Kidney (tissue), 14 donors: Measurements from ENCODE around the gene ZNF506. TPM values are rescaled to one million over a fixed set of nuclear protein-coding genes. Genes with fewer than 3 reads are reported as not detected.
"Not testable (repeated sequence)": the region's sequence is repeated elsewhere in the genome, so short reads cannot be mapped to it uniquely, and the experiment has no call there.

Source experiments
- DNase-seq, 5 donors: peaks; one replicate each; pipeline ENCODE4 v3.0.0-alpha.2; 2013 to 2020
- FAIRE-seq: peaks from 2 replicates; lab custom pipeline; 2012; peaks lifted over from hg19 to GRCh38; lab: Jason Lieb, UNC
- H3K27ac ChIP-seq, 2 donors: one replicate each; pipeline ENCODE4 v1.7.0; 2013; ENCODE audit warnings: low read depth in 2 of 2, low read length in 2 of 2, inconsistent platforms in 1 of 2
- H3K27me3 ChIP-seq: one replicate; pipeline ENCODE4 v1.7.1; 2013; ENCODE audit warnings: low read length, inconsistent platforms; ENCODE audit not compliant: control insufficient read depth, insufficient read depth
- H3K36me3 ChIP-seq, 3 donors: one replicate each; pipeline versions ENCODE4 v1.7.0 to v1.7.1; 2013; ENCODE audit warnings: low read length in 3 of 3, control low read depth in 1 of 3, inconsistent platforms in 1 of 3; ENCODE audit not compliant: insufficient read depth in 3 of 3, control insufficient read depth in 2 of 3
- H3K4me1 ChIP-seq, 3 donors: one replicate each; pipeline versions ENCODE4 v1.7.0 to v1.7.1; 2013; ENCODE audit warnings: low read length in 3 of 3, inconsistent platforms in 1 of 3, low read depth in 1 of 3; ENCODE audit not compliant: control insufficient read depth in 2 of 3, insufficient read depth in 2 of 3
- H3K4me3 ChIP-seq, 3 donors: one replicate each; pipeline versions ENCODE4 v1.7.0 to v1.8.1; 2013; ENCODE audit warnings: low read length in 3 of 3, control low read depth in 1 of 3, inconsistent platforms in 1 of 3
- H3K9ac ChIP-seq, 3 donors: one replicate each; pipeline versions ENCODE4 v1.7.0 to v1.7.1; 2013; ENCODE audit warnings: low read length in 3 of 3, control low read depth in 1 of 3, inconsistent platforms in 1 of 3
- H3K9me3 ChIP-seq, 3 donors: one replicate each; pipeline versions ENCODE4 v1.7.0 to v1.7.1; 2013; ENCODE audit warnings: low read length in 3 of 3, control low read depth in 1 of 3, inconsistent platforms in 1 of 3; ENCODE audit not compliant: control insufficient read depth in 2 of 3, insufficient read depth in 1 of 3
- CTCF ChIP-seq: IDR thresholded peaks from 3 replicates; pipeline ENCODE4 v1.5.1; 2012; ENCODE audit warnings: mild to moderate bottlenecking, moderate library complexity, borderline replicate concordance; ENCODE audit not compliant: insufficient read depth; ENCODE audit errors: extremely low read depth
- intact Hi-C: fragments of 100-400 bp; cut with DNase I; formaldehyde crosslinking; loops from one replicate; pipeline ENCODE4 v1.11.1; 2022
- polyA plus RNA-seq: library from polyadenylated mRNA; stranded (reverse); fragments of 350-450 nt; fragmentation: Illumina TruSeq; extraction: RNeasy Lipid Tissue Mini Kit (QIAGEN cat#74804); gene quantifications from one replicate; pipeline ENCODE4 v1.2.3, GENCODE V29; 2014; ENCODE audit warnings: low read depth, low replicate concordance; ENCODE audit not compliant: insufficient read depth
- total RNA-seq: library from RNA; stranded (reverse); fragmentation: NEBNext Ultra II Directional; extraction: Animal tissue kit (Norgen Biotek cat#: 25700); gene quantifications from one replicate; pipeline ENCODE4 v1.2.1, GENCODE V29; 2021
- donor health status: control.
- donor health status: control.
- donor health status: control.
- donor health status: control.
- donor health status: control.
- donor health status: DM: yes; HTN: yes; CAD: no.
- donor health status: Normal renal cell carcinoma (clear cell type).

The ZNF506 gene
- total and polyA plus RNA-seq, 2 donors from 2014 or later = 7.4 to 37.8 TPM

- H3K36me3 ChIP-seq = peaks cover 0 to 7% (median 3%) of the 10 kb centered on the region in 3 donors
- no peak for DNase-seq
- no peak overlapping the region for H3K4me3 ChIP-seq
- H3K9ac ChIP-seq = no peak overlapping the region
- FAIRE-seq = no peak
- H3K27ac ChIP-seq = no peak overlapping the region
- no peak for TF ChIP-seq CTCF
- H3K4me1 ChIP-seq = no peaks in the 10 kb centered on the region
- no peaks in the 10 kb centered on the region for H3K27me3 ChIP-seq
- no peaks in the 10 kb centered on the region for H3K9me3 ChIP-seq
- intact Hi-C loops = no loop called here
Measured at GRCh38 chr19:19782783-19783182, 38.8 kb downstream of the ZNF506 start.

GRCh38 chr19:19781791-19782190, 39.8 kb downstream of the ZNF506 start:
- H3K27ac ChIP-seq, H3K27me3 ChIP-seq, FAIRE-seq, H3K9me3 ChIP-seq, H3K4me3 ChIP-seq, intact Hi-C loops, H3K4me1 ChIP-seq, H3K36me3 ChIP-seq, DNase-seq, H3K9ac ChIP-seq: not testable (repeated sequence)

GRCh38 chr19:19778666-19779065, 42.9 kb downstream of the ZNF506 start:
- Histone ChIP-seq H3K4me1 (peaks cover 5 to 16% (median 9%) of the 10 kb centered on the region in 3 donors), H3K27ac (no peak overlapping the region), H3K9ac (no peak overlapping the region), H3K4me3 (no peak overlapping the region), H3K9me3 (no peaks in the 10 kb centered on the region), H3K27me3 (no peaks in the 10 kb centered on the region), H3K36me3 (no peaks in the 10 kb centered on the region)
- FAIRE-seq (no peak), DNase-seq (no peak)
- TF ChIP-seq CTCF = no peak
- intact Hi-C loops = no loop called here

- DNase-seq (no peak), FAIRE-seq (no peak)
- Histone ChIP-seq H3K4me1 (peaks cover 5 to 16% (median 9%) of the 10 kb centered on the region in 3 donors), H3K9ac (no peak overlapping the region), H3K27me3 (no peaks in the 10 kb centered on the region), H3K36me3 (no peaks in the 10 kb centered on the region), H3K4me3 (peak overlapping the region in 1 of 3 donors; percentile 86), H3K27ac (no peak overlapping the region), H3K9me3 (no peaks in the 10 kb centered on the region)
- TF ChIP-seq CTCF = no peak
- intact Hi-C loops = no loop called here
Measured at GRCh38 chr19:19777692-19778091, 43.9 kb downstream of the ZNF506 start.
